H1 (cell line): Measurements from ENCODE around the gene NECAB3. TPM values are rescaled to one million over a fixed set of nuclear protein-coding genes. Genes with fewer than 3 reads are reported as not detected.
A peak's percentile ranks its signal among the peaks of the same experiment; 100 is the strongest.

Source experiments
- CTCF ChIA-PET: fragments of 300-600 bp; sonication (Branson Sonifier 250); formaldehyde crosslinking; loops from one replicate; lab custom pipeline; 2021; ENCODE audit not compliant: partially characterized antibody; lab: Charles Lee
- POLR2A ChIA-PET: fragments of 300-600 bp; sonication (Branson Sonifier 250); formaldehyde crosslinking; loops from one replicate; lab custom pipeline; 2021; ENCODE audit warnings: inconsistent platforms; ENCODE audit not compliant: partially characterized antibody; lab: Charles Lee
- DNase-seq, 2 experiments: peaks; one replicate each; pipeline versions ENCODE4 v3.0.0 to v3.0.0-alpha.2; 2010 to 2022; ENCODE audit warnings: low spot score in 2 of 2, low read depth in 1 of 2, mixed read lengths in 1 of 2
- FAIRE-seq: peaks from 2 replicates; lab custom pipeline; 2011; peaks lifted over from hg19 to GRCh38; lab: Jason Lieb, UNC
- H2AFZ ChIP-seq: 2 replicates; pipeline ENCODE4 v1.8.1; 2012; ENCODE audit warnings: low read length, inconsistent platforms
- H2AK5ac ChIP-seq: 2 replicates; pipeline ENCODE4 v1.6.1; 2013; ENCODE audit warnings: low read depth, low read length
- H2BK120ac ChIP-seq: replicated peaks from 2 replicates; pipeline ENCODE3; 2013; ENCODE audit warnings: low read depth, low read length, inconsistent platforms
- H2BK12ac ChIP-seq: 2 replicates; pipeline ENCODE4 v1.6.1; 2013; ENCODE audit warnings: low read depth, low read length
- H2BK15ac ChIP-seq: 2 replicates; pipeline ENCODE4 v1.6.1; 2013; ENCODE audit warnings: low read length
- H2BK20ac ChIP-seq: 2 replicates; pipeline ENCODE4 v1.6.1; 2013; ENCODE audit warnings: low read length
- H2BK5ac ChIP-seq: 2 replicates; pipeline ENCODE4 v1.6.1; 2013; ENCODE audit warnings: low read depth, low read length
- H3K14ac ChIP-seq: 2 replicates; pipeline ENCODE4 v1.6.1; 2013; ENCODE audit warnings: inconsistent platforms; ENCODE audit not compliant: insufficient read length
- H3K18ac ChIP-seq: 2 replicates; pipeline ENCODE4 v1.6.1; 2013; ENCODE audit warnings: low read length; ENCODE audit errors: extremely low read depth
- H3K23ac ChIP-seq: 2 replicates; pipeline ENCODE4 v1.6.1; 2013; ENCODE audit warnings: inconsistent platforms; ENCODE audit not compliant: insufficient read length
- H3K23me2 ChIP-seq: 2 replicates; pipeline ENCODE4 v1.6.1; 2013; ENCODE audit warnings: low read depth, low read length
- H3K27ac ChIP-seq: 2 replicates; pipeline ENCODE4 v1.6.1; 2011; ENCODE audit warnings: low read depth, low read length, inconsistent platforms
- H3K27me3 ChIP-seq, 4 experiments: replicated peaks in 1 of 4; 1 replicate in 1 of 4; 2 replicates in 3 of 4; pipeline versions ENCODE4 v1.6.1 to v1.8.1; 2011 to 2013; ENCODE audit warnings: low read length in 3 of 4, mild to moderate bottlenecking in 3 of 4, inconsistent platforms in 2 of 4, mixed read lengths in 2 of 4, moderate library complexity in 1 of 4; ENCODE audit not compliant: control insufficient read depth in 3 of 4, insufficient read depth in 3 of 4; ENCODE audit errors: extremely low read depth in 1 of 4
- H3K36me3 ChIP-seq, 4 experiments: 2 replicates each; pipeline versions ENCODE4 v1.6.1 to v1.8.1; 2011 to 2013; ENCODE audit warnings: mild to moderate bottlenecking in 4 of 4, low read length in 3 of 4, moderate library complexity in 2 of 4, control low read depth in 1 of 4, inconsistent platforms in 1 of 4; ENCODE audit not compliant: insufficient read depth in 4 of 4, control insufficient read depth in 2 of 4
- H3K4ac ChIP-seq: replicated peaks from 2 replicates; pipeline ENCODE3; 2013; ENCODE audit warnings: low read length, low read depth, mixed read lengths, inconsistent platforms; ENCODE audit not compliant: insufficient read length
- H3K4me1 ChIP-seq, 4 experiments: replicated peaks in 1 of 4; 1 replicate in 1 of 4; 2 replicates in 3 of 4; pipeline versions ENCODE4 v1.6.1 to v1.8.1; 2011 to 2013; ENCODE audit warnings: low read length in 3 of 4, inconsistent platforms in 2 of 4, mixed read lengths in 1 of 4; ENCODE audit not compliant: insufficient read depth in 4 of 4, control insufficient read depth in 3 of 4
- H3K4me2 ChIP-seq, 2 experiments: 2 replicates each; pipeline versions ENCODE4 v1.6.1 to v1.8.1; 2011 to 2013; ENCODE audit warnings: low read depth in 2 of 2, low read length in 2 of 2, control low read depth in 1 of 2, inconsistent platforms in 1 of 2, mild to moderate bottlenecking in 1 of 2; ENCODE audit not compliant: insufficient read depth in 1 of 2
- H3K4me3 ChIP-seq, 4 experiments: fragments of 200-600, 300-600 bp in 1 of 4; sonication (generic), shearing (Covaris generic), sonication (Bioruptor Twin) in 1 of 4; 2 replicates each; pipeline versions ENCODE4 v1.5.1 to v1.8.1; 2011 to 2016; ENCODE audit warnings: low read length in 4 of 4, low read depth in 3 of 4, control low read depth in 2 of 4, inconsistent platforms in 2 of 4, mild to moderate bottlenecking in 2 of 4, mixed read lengths in 1 of 4, moderate library complexity in 1 of 4; ENCODE audit not compliant: insufficient read depth in 2 of 4; ENCODE audit errors: extremely low read depth in 1 of 4
- H3K56ac ChIP-seq: replicated peaks from 2 replicates; pipeline ENCODE3; 2013; ENCODE audit warnings: low read depth, mild to moderate bottlenecking, mixed read lengths, low read length, inconsistent platforms; ENCODE audit not compliant: insufficient read length
- H3K79me1 ChIP-seq: 2 replicates; pipeline ENCODE4 v1.6.1; 2013; ENCODE audit warnings: low read depth, low read length, control low read depth
- H3K79me2 ChIP-seq, 2 experiments: 2 replicates each; pipeline versions ENCODE4 v1.6.1 to v1.8.1; 2012 to 2013; ENCODE audit warnings: low read length in 2 of 2, mild to moderate bottlenecking in 2 of 2, inconsistent platforms in 1 of 2; ENCODE audit not compliant: insufficient read depth in 2 of 2, control insufficient read depth in 1 of 2
- H3K9ac ChIP-seq, 4 experiments: replicated peaks in 1 of 4; 1 replicate in 1 of 4; 2 replicates in 3 of 4; pipeline versions ENCODE4 v1.6.1 to v1.8.1; 2011 to 2013; ENCODE audit warnings: low read depth in 3 of 4, low read length in 3 of 4, control low read depth in 2 of 4, mild to moderate bottlenecking in 2 of 4, moderate library complexity in 2 of 4, inconsistent platforms in 1 of 4; ENCODE audit errors: extremely low read depth in 1 of 4
- H3K9me3 ChIP-seq, 2 experiments: 2 replicates each; pipeline versions ENCODE4 v1.6.1 to v1.8.1; 2012 to 2013; ENCODE audit warnings: mild to moderate bottlenecking in 2 of 2, moderate library complexity in 2 of 2, control low read depth in 1 of 2, inconsistent platforms in 1 of 2, low read depth in 1 of 2, low read length in 1 of 2, mixed read lengths in 1 of 2; ENCODE audit not compliant: insufficient read depth in 2 of 2
- H4K20me1 ChIP-seq, 2 experiments: replicated peaks in 1 of 2; 2 replicates each; pipeline versions ENCODE3 to v1.8.1; 2011 to 2013; ENCODE audit warnings: inconsistent platforms in 2 of 2, low read length in 2 of 2, mild to moderate bottlenecking in 1 of 2; ENCODE audit not compliant: insufficient read depth in 2 of 2, control insufficient read depth in 1 of 2
- H4K5ac ChIP-seq: 2 replicates; pipeline ENCODE4 v1.6.1; 2013; ENCODE audit warnings: low read length, low read depth, mixed read lengths, inconsistent platforms; ENCODE audit not compliant: insufficient read length
- H4K8ac ChIP-seq: 2 replicates; pipeline ENCODE4 v1.8.0; 2013; ENCODE audit warnings: mild to moderate bottlenecking, moderate library complexity, low read length, inconsistent platforms; ENCODE audit not compliant: insufficient read depth; ENCODE audit errors: extremely low read depth
- H4K91ac ChIP-seq: replicated peaks from 2 replicates; pipeline ENCODE3; 2013; ENCODE audit warnings: low read length, mixed read lengths, inconsistent platforms; ENCODE audit not compliant: insufficient read length
- EZH2 ChIP-seq: fragments of 200-600 bp; sonication (generic); IDR thresholded peaks from 2 replicates; pipeline ENCODE4 v1.7.1; 2012; ENCODE audit warnings: low read depth, mild to moderate bottlenecking, moderate library complexity, low read length, inconsistent platforms; ENCODE audit not compliant: severe bottlenecking
- HDAC6 ChIP-seq: IDR thresholded peaks from one replicate; pipeline ENCODE4 v1.7.1; 2012; ENCODE audit warnings: low read depth, mild to moderate bottlenecking, inconsistent platforms, low read length, moderate library complexity
- WGBS, 2 experiments: shearing (Covaris generic) in 1 of 2; methylation state at CpG; one replicate each; pipeline versions ENCODE4 v1.1.6 to v1.1.7; 2013 to 2015; ENCODE audit warnings: low lambda C conversion rate in 2 of 2, mixed read lengths in 2 of 2, inconsistent platforms in 1 of 2, low coverage in 1 of 2, missing lambda C conversion rate in 1 of 2; ENCODE audit not compliant: insufficient replicate concordance in 2 of 2, insufficient coverage in 1 of 2, insufficient read length in 1 of 2; ENCODE audit errors: extremely low coverage in 1 of 2, missing lambda C conversion rate in 1 of 2; 5-methylcytosine and 5-hydroxymethylcytosine counted together
- polyA plus RNA-seq, 7 experiments: library from polyadenylated mRNA; depleted of rRNA in 3 of 7; stranded (reverse) in 5 of 7; unstranded in 2 of 7; fragments of >200 nt in 5 of 7; fragments of 200-250 nt in 2 of 7; gene quantifications; 1 replicate in 5 of 7; 2 replicates in 1 of 7; 4 replicates in 1 of 7; pipeline versions ENCODE4 v1.2.1 to v1.2.3, GENCODE V29; 2011 to 2013; ENCODE audit warnings: missing spikeins in 2 of 7, mixed read lengths in 2 of 7
- total RNA-seq: library from RNA; stranded (reverse); fragmentation: NEBNext Ultra II Directional; extraction: Animal tissue kit (Norgen Biotek cat#: 25700); gene quantifications from 2 replicates; pipeline ENCODE4 v1.2.1, GENCODE V29; 2021

Gene NECAB3
- total and polyA plus RNA-seq, 2 of the 8 experiments (the other 6 are each of a cell fraction or from before 2014, with no cell fraction given), result 20.5 to 46.2 TPM

DNA sequence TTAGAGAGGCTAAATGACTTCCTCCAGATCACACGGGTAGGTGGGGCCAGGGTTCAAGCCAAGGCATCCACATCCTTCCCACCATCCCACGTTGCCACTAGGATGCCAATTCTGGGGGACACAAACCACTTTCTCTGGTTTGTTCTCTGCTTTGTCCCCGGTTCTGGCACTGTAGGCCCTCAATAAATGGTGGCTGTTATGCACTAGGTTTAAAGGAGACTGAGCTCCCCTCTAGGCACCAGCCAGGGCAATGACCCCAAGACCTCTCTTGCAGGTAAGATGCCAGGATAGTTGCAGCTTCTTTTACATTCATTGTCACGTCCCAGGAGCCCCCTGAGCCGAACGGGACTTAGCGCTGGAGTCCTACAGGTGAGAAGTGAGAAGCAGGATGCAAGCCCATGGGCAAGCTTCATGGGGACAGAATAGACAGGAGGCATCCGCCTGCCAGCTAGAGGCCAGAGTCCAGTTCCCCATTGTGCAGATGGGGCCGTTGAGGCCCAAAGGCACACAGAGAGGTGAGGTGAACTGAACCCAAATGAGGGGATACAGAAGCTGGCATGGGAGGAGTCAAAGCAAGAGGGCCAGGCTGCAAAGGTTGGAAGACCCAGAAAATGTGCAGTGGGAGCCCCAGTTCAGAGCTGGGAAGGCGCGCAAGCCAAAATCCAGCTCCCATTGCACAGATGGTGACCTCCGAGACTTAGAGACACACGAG is 45.2 kb upstream of the NECAB3 start:
- H3K27me3 ChIP-seq, result no peaks in the 10 kb centered on the region
- TF ChIP-seq EZH2 (peak; percentile 20), HDAC6 (no peak)
- H3K23ac ChIP-seq, result no peak overlapping the region
- H3K9me3 ChIP-seq, result no peaks in the 10 kb centered on the region
- H3K18ac ChIP-seq, result no peak overlapping the region
- CTCF ChIA-PET, result interaction anchor here (1.0 to 1.4 kb wide), 2 partner anchors 12 to 23 kb away, joined by 3 read pairs; partner anchors contain the start of gene ZNF341
- no peaks in the 10 kb centered on the region for H3K79me2 ChIP-seq
- peaks cover 6% of the 10 kb centered on the region for H3K23me2 ChIP-seq
- no peak overlapping the region for H4K91ac ChIP-seq
- FAIRE-seq (no peak), DNase-seq (no peak)
- 79% methylated on average over 13 of the region's 13 CpGs; no CpG with 5 or more reads in 1 of the 2 experiments for WGBS, 2 experiments
- peak overlapping the region; percentile 39; the same call in 1 of the 2 replicates for H2BK12ac ChIP-seq
- no peak overlapping the region for H2BK120ac ChIP-seq
- no peak overlapping the region for H2BK5ac ChIP-seq
- H3K14ac ChIP-seq, result no peak overlapping the region
- no peaks in the 10 kb centered on the region for H4K20me1 ChIP-seq
- peak overlapping the region; percentile 45 to 63 (median 54) for H3K4me3 ChIP-seq
- no peak overlapping the region for H4K8ac ChIP-seq
- POLR2A ChIA-PET, result interaction anchor here (0.7 to 1.9 kb wide), 13 partner anchors 9 to 52 kb away, joined by 3 to 8 read pairs (median 4); partner anchors contain the start of gene ACTL10
- H3K56ac ChIP-seq, result no peak overlapping the region
- H2AK5ac ChIP-seq, result no peak overlapping the region
- no peak overlapping the region for H3K27ac ChIP-seq
- H3K4ac ChIP-seq, result peak overlapping the region; percentile 67
- no peak overlapping the region for H2BK20ac ChIP-seq
- H3K79me1 ChIP-seq, result no peaks in the 10 kb centered on the region
- H2AFZ ChIP-seq, result peak overlapping the region; percentile 47; the same call in 1 of the 2 replicates
- no peaks in the 10 kb centered on the region; a peak in 1 of 7 replicates for H3K4me1 ChIP-seq
- no peaks in the 10 kb centered on the region for H3K36me3 ChIP-seq
- no peak overlapping the region; the same call in 1 of the 2 replicates for H2BK15ac ChIP-seq
- H3K4me2 ChIP-seq, result peak overlapping the region; percentile 69
- H3K9ac ChIP-seq, result no peak overlapping the region
- no peak overlapping the region for H4K5ac ChIP-seq
